B cell (primary cell): ENCODE measurements around the gene NAXE. TPM values are rescaled to one million over a fixed set of nuclear protein-coding genes. Genes with fewer than 3 reads are reported as not detected.

Experiments
- ATAC-seq: fragments of 200-7000 bp; cut with Tn5 transposase; one replicate; pipeline ENCODE4 v1.10.0; 2021; ENCODE audit warnings: low read depth, mild to moderate bottlenecking, moderate number of reproducible peaks, moderate library complexity
- CTCF ChIA-PET: fragments of 350-600 bp; sonication (Branson Sonifier 250); formaldehyde crosslinking; loops from one replicate; lab custom pipeline; 2021; ENCODE audit warnings: antibody characterized with exemption, inconsistent platforms; lab: Charles Lee
- POLR2A ChIA-PET: fragments of 350-600 bp; sonication (Branson Sonifier 250); formaldehyde crosslinking; loops from one replicate; lab custom pipeline; 2021; ENCODE audit warnings: antibody characterized with exemption; lab: Charles Lee
- DNase-seq: peaks from one replicate; pipeline ENCODE4 v3.0.0; 2013
- H2AFZ ChIP-seq: 2 replicates; pipeline ENCODE4 v1.6.1; 2012; ENCODE audit warnings: mild to moderate bottlenecking, low read depth, low read length; ENCODE audit not compliant: insufficient read depth, poor library complexity, severe bottlenecking
- H3K27ac ChIP-seq, 2 donors: 1 replicate in 1 of 2; 2 replicates in 1 of 2; pipeline ENCODE4 v1.5.1; 2012 to 2013; ENCODE audit warnings: low read length in 2 of 2, mild to moderate bottlenecking in 2 of 2, moderate library complexity in 1 of 2
- H3K27me3 ChIP-seq, 4 experiments: fragments of 200-600 bp in 1 of 4; sonication (generic) in 1 of 4; replicated peaks in 1 of 4; 1 replicate in 2 of 4; 2 replicates in 2 of 4; pipeline versions ENCODE4 v1.6.1 to v1.7.0; 2013 to 2016; ENCODE audit warnings: low read length in 3 of 4, mild to moderate bottlenecking in 2 of 4, mixed read lengths in 1 of 4, moderate library complexity in 1 of 4; ENCODE audit not compliant: insufficient read depth in 4 of 4, control insufficient read depth in 3 of 4; ENCODE audit errors: control extremely low read depth in 1 of 4
- H3K36me3 ChIP-seq, 2 experiments: replicated peaks in 1 of 2; 1 replicate in 1 of 2; 2 replicates in 1 of 2; pipeline versions ENCODE4 v1.6.1 to v1.7.1; 2013; ENCODE audit warnings: low read length in 1 of 2; ENCODE audit not compliant: insufficient read depth in 2 of 2, control insufficient read depth in 1 of 2; ENCODE audit errors: control extremely low read depth in 1 of 2, extremely low read depth in 1 of 2
- H3K4me1 ChIP-seq, 2 donors: fragments of 200-600 bp in 1 of 2; sonication (generic) in 1 of 2; 1 replicate in 1 of 2; 2 replicates in 1 of 2; pipeline versions ENCODE4 v1.5.1 to v1.6.1; 2013 to 2017; ENCODE audit warnings: low read length in 2 of 2; ENCODE audit not compliant: control insufficient read depth in 2 of 2, insufficient read depth in 2 of 2
- H3K4me2 ChIP-seq: replicated peaks from 2 replicates; pipeline ENCODE3; 2012; ENCODE audit warnings: mild to moderate bottlenecking, low read depth, low read length; ENCODE audit not compliant: poor library complexity, severe bottlenecking
- H3K4me3 ChIP-seq, 5 experiments: fragments of 200-600 bp in 1 of 5; sonication (generic) in 1 of 5; 1 replicate in 3 of 5; 2 replicates in 2 of 5; pipeline versions ENCODE4 v1.5.1 to v1.7.0; 2011 to 2016; ENCODE audit warnings: low read length in 4 of 5, mild to moderate bottlenecking in 4 of 5, low read depth in 2 of 5, control low read depth in 1 of 5, moderate library complexity in 1 of 5; ENCODE audit not compliant: insufficient read depth in 1 of 5; ENCODE audit errors: control extremely low read depth in 1 of 5, extremely low read depth in 1 of 5
- H3K79me2 ChIP-seq: fragments of 200-600 bp; sonication (generic); one replicate; pipeline ENCODE4 v1.6.0; 2016; ENCODE audit warnings: low read length; ENCODE audit not compliant: control insufficient read depth, insufficient read depth
- H3K9ac ChIP-seq: fragments of 200-600 bp; sonication (generic); 2 replicates; pipeline ENCODE4 v1.6.1; 2017; ENCODE audit warnings: mild to moderate bottlenecking, low read length, moderate library complexity
- H3K9me3 ChIP-seq, 3 donors: one replicate each; pipeline versions ENCODE4 v1.6.1 to v1.7.1; 2013; ENCODE audit warnings: low read length in 2 of 3; ENCODE audit not compliant: control insufficient read depth in 2 of 3, insufficient read depth in 1 of 3; ENCODE audit errors: control extremely low read depth in 1 of 3
- H4K20me1 ChIP-seq: 2 replicates; pipeline ENCODE4 v1.6.0; 2012; ENCODE audit warnings: mild to moderate bottlenecking, low read length; ENCODE audit not compliant: insufficient read depth, control insufficient read depth, poor library complexity, severe bottlenecking
- H3K27ac Mint-ChIP-seq: one replicate; pipeline ENCODE4 v1.8.0; 2021; ENCODE audit warnings: mixed read lengths
- H3K27me3 Mint-ChIP-seq: one replicate; pipeline ENCODE4 v1.8.0; 2021; ENCODE audit warnings: mixed read lengths
- H3K4me1 Mint-ChIP-seq: one replicate; pipeline ENCODE4 v1.8.0; 2021; ENCODE audit warnings: mixed read lengths
- H3K4me3 Mint-ChIP-seq: one replicate; pipeline ENCODE4 v1.8.0; 2021; ENCODE audit warnings: mixed read lengths
- H3K9me3 Mint-ChIP-seq: one replicate; pipeline ENCODE4 v1.8.0; 2022; ENCODE audit warnings: mixed read lengths; ENCODE audit not compliant: insufficient read depth
- EZH2 ChIP-seq: IDR thresholded peaks from 2 replicates; pipeline ENCODE4 v1.6.1; 2012; ENCODE audit warnings: borderline replicate concordance, low read depth, mild to moderate bottlenecking, moderate library complexity, low read length; ENCODE audit not compliant: insufficient read depth, poor library complexity, severe bottlenecking
- WGBS: methylation state at CpG from one replicate; pipeline ENCODE4 v1.1.5; 2013; ENCODE audit warnings: missing lambda C conversion rate; ENCODE audit not compliant: insufficient coverage; 5-methylcytosine and 5-hydroxymethylcytosine counted together
- intact Hi-C: fragments of 100-400 bp; cut with micrococcal nuclease; formaldehyde crosslinking; loops from one replicate; pipeline ENCODE4 v1.10.0; 2022
- polyA plus RNA-seq: library from polyadenylated mRNA; depleted of rRNA; stranded (reverse); fragments of >200 nt; gene quantifications from 2 replicates; pipeline ENCODE4 v1.2.3, GENCODE V29; 2012
- total RNA-seq, 2 donors: library from RNA; stranded (reverse); fragments of 120-200 nt in 1 of 2; gene quantifications; 1 replicate in 1 of 2; 2 replicates in 1 of 2; pipeline versions ENCODE4 v1.2.3 to v1.2.4, GENCODE V29; 2013 to 2022
- TF ChIP-seq, protein P1 (sequence below): fragments of 200-600 bp; IDR thresholded peaks from one replicate; pipeline ENCODE4 v1.8.0; 2022; ENCODE audit warnings: antibody characterized with exemption, mild to moderate bottlenecking

NAXE gene
- total and polyA plus RNA-seq, 2 donors (not counting 1 experiment from before 2014, with no cell fraction given), result 42.8 to 59.7 TPM

DNA sequence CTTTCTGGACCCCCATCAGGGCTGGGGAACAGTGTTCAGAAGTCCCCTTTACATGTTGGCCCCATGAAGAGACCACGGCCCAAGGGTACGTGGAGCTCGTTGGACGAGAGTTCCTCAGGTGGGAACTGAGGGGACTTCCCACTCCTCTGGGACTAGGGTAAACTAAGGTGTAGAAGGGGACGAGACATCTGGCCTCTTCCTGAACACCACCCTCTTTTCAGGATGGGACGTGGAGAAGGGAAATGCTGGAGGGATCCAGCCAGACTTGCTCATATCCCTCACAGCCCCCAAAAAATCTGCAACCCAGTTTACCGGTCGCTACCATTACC, 2.0 kb downstream of the NAXE start:
- ATAC-seq (no peak), DNase-seq (no peak)
- Histone ChIP-seq H4K20me1 (peaks cover 8% of the 10 kb centered on the region), H3K27ac (no peak overlapping the region), H3K27me3 (no peaks in the 10 kb centered on the region), H3K79me2 (peaks cover 10% of the 10 kb centered on the region), H3K9ac (no peak overlapping the region), H3K36me3 (peaks cover 0 to 45% of the 10 kb centered on the region in 2 experiments), H3K9me3 (no peaks in the 10 kb centered on the region), H2AFZ (no peak overlapping the region), H3K4me1 (peaks cover 18 to 22% of the 10 kb centered on the region in 2 donors), H3K4me3 (no peak overlapping the region), H3K4me2 (no peak overlapping the region)
- ChIA-PET CTCF (interaction anchor here (0.6 to 10.9 kb wide), 9 partner anchors 10 to 208 kb away, joined by 3 to 80 read pairs (median 7); partner anchors contain the start of gene GPATCH4), POLR2A (interaction anchor here (1.0 to 1.3 kb wide), 2 partner anchors 11 to 136 kb away, joined by 3 read pairs; no protein-coding TSS in a partner anchor)
- Mint-ChIP-seq H3K27ac (no peak overlapping the region), H3K4me3 (no peak overlapping the region), H3K27me3 (no peaks in the 10 kb centered on the region), H3K9me3 (no peaks in the 10 kb centered on the region), H3K4me1 (peaks cover 25% of the 10 kb centered on the region)
- intact Hi-C loops, result no loop called here
- TF ChIP-seq, protein P1, sequence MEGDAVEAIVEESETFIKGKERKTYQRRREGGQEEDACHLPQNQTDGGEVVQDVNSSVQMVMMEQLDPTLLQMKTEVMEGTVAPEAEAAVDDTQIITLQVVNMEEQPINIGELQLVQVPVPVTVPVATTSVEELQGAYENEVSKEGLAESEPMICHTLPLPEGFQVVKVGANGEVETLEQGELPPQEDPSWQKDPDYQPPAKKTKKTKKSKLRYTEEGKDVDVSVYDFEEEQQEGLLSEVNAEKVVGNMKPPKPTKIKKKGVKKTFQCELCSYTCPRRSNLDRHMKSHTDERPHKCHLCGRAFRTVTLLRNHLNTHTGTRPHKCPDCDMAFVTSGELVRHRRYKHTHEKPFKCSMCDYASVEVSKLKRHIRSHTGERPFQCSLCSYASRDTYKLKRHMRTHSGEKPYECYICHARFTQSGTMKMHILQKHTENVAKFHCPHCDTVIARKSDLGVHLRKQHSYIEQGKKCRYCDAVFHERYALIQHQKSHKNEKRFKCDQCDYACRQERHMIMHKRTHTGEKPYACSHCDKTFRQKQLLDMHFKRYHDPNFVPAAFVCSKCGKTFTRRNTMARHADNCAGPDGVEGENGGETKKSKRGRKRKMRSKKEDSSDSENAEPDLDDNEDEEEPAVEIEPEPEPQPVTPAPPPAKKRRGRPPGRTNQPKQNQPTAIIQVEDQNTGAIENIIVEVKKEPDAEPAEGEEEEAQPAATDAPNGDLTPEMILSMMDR, result no peak
- TF ChIP-seq EZH2, result no peak
- WGBS, result no CpG with 5 or more reads among the region's 8 CpGs

DNA sequence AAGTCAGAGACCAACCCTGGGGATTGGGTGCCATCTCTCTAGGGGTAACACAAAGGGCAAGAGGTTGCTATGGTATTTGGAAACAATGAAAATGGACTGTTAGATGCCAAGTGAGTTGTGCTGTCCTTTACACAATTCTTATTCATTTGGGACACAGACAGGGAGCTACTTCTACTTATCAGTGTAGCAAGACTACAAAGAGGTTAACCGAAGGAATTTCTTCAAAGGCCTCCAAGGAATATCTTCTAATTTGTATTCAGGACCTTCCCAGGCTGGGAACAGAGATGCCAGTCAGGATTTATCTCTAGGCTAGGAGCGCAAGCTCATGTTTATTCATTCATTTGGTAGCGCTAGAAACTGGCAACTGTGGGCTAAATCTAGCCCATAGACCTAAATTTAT, 2.6 kb downstream of the NAXE start:
- Mint-ChIP-seq H3K4me1 (peaks cover 28% of the 10 kb centered on the region), H3K27me3 (no peaks in the 10 kb centered on the region), H3K9me3 (no peaks in the 10 kb centered on the region), H3K4me3 (no peak overlapping the region), H3K27ac (peak overlapping the region; percentile 2)
- Histone ChIP-seq H3K27me3 (no peaks in the 10 kb centered on the region), H3K9ac (no peak overlapping the region), H4K20me1 (peaks cover 8% of the 10 kb centered on the region), H3K4me3 (no peak overlapping the region), H3K9me3 (no peaks in the 10 kb centered on the region), H3K4me2 (no peak overlapping the region), H3K4me1 (peaks cover 18 to 22% of the 10 kb centered on the region in 2 donors), H3K36me3 (peaks cover 0 to 50% of the 10 kb centered on the region in 2 experiments), H3K79me2 (peaks cover 10% of the 10 kb centered on the region), H2AFZ (no peak overlapping the region), H3K27ac (no peak overlapping the region)
- ChIA-PET POLR2A (interaction anchor here (1.3 kb wide), 1 partner anchor 12 kb away, joined by 3 read pairs; no protein-coding TSS in a partner anchor), CTCF (interaction anchor here (0.6 to 10.9 kb wide), 7 partner anchors 9 to 148 kb away, joined by 3 to 80 read pairs (median 4); partner anchors contain the start of gene GPATCH4)
- no peak for DNase-seq
- TF ChIP-seq, protein P1, result no peak
- no peak for TF ChIP-seq EZH2
- 94% methylated on average over 3 of the region's 3 CpGs for WGBS
- no peak for ATAC-seq
- intact Hi-C loops, result no loop called here
